Stimulated activated CD4-positive, alpha-beta T cell treated with anti-CD3 and anti-CD28 coated beads, TNF-alpha, amount 100 ng/mL, for 24 hours (primary cell): Measurements from ENCODE around the gene CACNA1A.
"Not testable (repeated sequence)": the region's sequence is repeated elsewhere in the genome, so short reads cannot be mapped to it uniquely, and the experiment has no call there.

Source experiments
- DNase-seq, 3 experiments: peaks; one replicate each; pipeline ENCODE4 v3.0.0-alpha.2; 2020; ENCODE audit warnings: low read depth in 3 of 3

Gene CACNA1A

GRCh38 chr19:13427273-13428051 lies 78.8 kb downstream of the CACNA1A start:
- DNase-seq, result no peak

- DNase-seq, result not testable (repeated sequence)
These were observed 80.4 kb downstream of the CACNA1A start for GRCh38 chr19:13425875-13426274.

- no peak for DNase-seq
These were observed 81.1 kb downstream of the CACNA1A start for GRCh38 chr19:13425151-13425550.

GRCh38 chr19:13420780-13421179 lies 85.5 kb downstream of the CACNA1A start:
- no peak for DNase-seq

GRCh38 chr19:13417054-13417453 lies 89.2 kb downstream of the CACNA1A start:
- no peak for DNase-seq

GRCh38 chr19:13411899-13412298 lies 94.4 kb downstream of the CACNA1A start:
- DNase-seq, result no peak

- no peak for DNase-seq
These were observed 95.3 kb downstream of the CACNA1A start for GRCh38 chr19:13410946-13411345.

- no peak for DNase-seq
These were observed 97.3 kb downstream of the CACNA1A start for GRCh38 chr19:13408889-13409518.

- no peak for DNase-seq
These were observed 102.0 kb downstream of the CACNA1A start for GRCh38 chr19:13404236-13404635.

- DNase-seq, result no peak
These were observed 104.9 kb downstream of the CACNA1A start for GRCh38 chr19:13401388-13401787.

- DNase-seq, result no peak
These were observed 106.0 kb downstream of the CACNA1A start for GRCh38 chr19:13400296-13400695.

- no peak for DNase-seq
These were observed 106.5 kb downstream of the CACNA1A start for GRCh38 chr19:13399746-13400145.

- DNase-seq, result no peak
These were observed 107.2 kb downstream of the CACNA1A start for GRCh38 chr19:13398780-13399726.

- no peak for DNase-seq
These were observed 108.1 kb downstream of the CACNA1A start for GRCh38 chr19:13398182-13398581.

- DNase-seq, result peak in 1 of 3 experiments; percentile 5
These were observed 109.8 kb downstream of the CACNA1A start for GRCh38 chr19:13396250-13397080.

- DNase-seq, result no peak
These were observed 123.7 kb downstream of the CACNA1A start for GRCh38 chr19:13382633-13382938.

- DNase-seq, result no peak
These were observed 124.2 kb downstream of the CACNA1A start for GRCh38 chr19:13381827-13382632.

GRCh38 chr19:13376537-13376936 lies 129.7 kb downstream of the CACNA1A start:
- no peak for DNase-seq

- DNase-seq, result no peak
These were observed 132.7 kb downstream of the CACNA1A start for GRCh38 chr19:13373599-13373998.

- DNase-seq, result no peak
These were observed 135.3 kb downstream of the CACNA1A start for GRCh38 chr19:13370948-13371347.
